IPS DF 4.7 (cell line): ENCODE results near the gene RAB40C.

ENCODE experiments used
- DNase-seq: peaks from one replicate; pipeline ENCODE4 v3.0.0-alpha.2; 2013; ENCODE audit warnings: low spot score; ENCODE audit errors: extremely low read depth

The RAB40C gene, protein sequence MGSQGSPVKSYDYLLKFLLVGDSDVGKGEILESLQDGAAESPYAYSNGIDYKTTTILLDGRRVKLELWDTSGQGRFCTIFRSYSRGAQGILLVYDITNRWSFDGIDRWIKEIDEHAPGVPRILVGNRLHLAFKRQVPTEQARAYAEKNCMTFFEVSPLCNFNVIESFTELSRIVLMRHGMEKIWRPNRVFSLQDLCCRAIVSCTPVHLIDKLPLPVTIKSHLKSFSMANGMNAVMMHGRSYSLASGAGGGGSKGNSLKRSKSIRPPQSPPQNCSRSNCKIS

DNA sequence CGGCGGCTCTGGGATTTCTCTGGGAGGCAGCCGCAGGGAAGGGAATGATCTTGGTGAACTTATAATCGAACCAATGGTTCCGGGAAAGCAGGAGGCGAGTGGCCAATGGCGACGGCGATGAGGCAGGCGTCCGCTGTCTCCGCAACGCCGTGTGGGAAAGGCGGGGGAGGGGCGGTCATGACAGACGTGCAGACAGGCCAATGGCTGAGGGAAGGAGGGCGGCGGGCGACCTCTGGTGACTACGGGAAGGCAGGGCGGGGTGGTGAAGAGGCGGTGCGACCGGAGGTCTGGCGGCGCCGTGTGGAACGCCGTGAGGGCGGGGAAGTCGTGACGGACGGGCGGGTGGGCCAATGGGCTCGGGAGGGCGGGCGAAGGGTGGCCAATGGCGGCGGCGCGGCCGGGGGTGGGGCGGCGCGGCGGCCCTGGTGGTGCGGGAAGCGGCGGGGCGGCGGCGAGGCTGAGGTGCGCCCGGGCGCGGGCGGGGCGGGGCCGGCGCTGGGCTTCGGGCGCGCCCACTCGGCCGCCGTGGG lies at the start of gene RAB40C:
RAB40C (plus strand) TSS at position 409 of the 530 bp plus-strand sequence. CDS start 226 bp downstream, outside the sequence.
- no peak for DNase-seq

- DNase-seq, result no peak
Observed at GRCh38 chr16:540645-541340, 49.1 kb upstream of the RAB40C start.

GRCh38 chr16:543301-544164 lies 46.3 kb upstream of the RAB40C start:
- DNase-seq, result no peak

DNA sequence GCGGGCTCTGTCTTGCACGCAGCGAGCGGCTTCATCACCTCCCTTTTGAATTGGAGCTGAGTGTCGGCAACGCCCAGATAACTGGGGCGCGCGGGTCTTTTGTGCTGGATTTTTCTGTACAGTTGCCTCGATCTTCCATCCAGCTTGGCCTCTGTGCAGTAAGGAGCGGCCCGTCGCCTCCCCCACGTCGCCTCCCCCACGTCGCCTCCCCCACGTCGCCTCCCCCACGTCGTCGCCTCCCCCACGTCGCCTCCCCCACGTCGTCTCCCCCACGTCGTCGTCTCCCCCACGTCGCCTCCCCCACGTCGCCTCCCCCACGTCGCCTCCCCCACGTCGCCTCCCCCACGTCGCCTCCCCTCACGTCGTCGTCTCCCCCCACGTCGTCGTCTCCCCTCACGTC lies 45.3 kb upstream of the RAB40C start:
- no peak for DNase-seq

DNA sequence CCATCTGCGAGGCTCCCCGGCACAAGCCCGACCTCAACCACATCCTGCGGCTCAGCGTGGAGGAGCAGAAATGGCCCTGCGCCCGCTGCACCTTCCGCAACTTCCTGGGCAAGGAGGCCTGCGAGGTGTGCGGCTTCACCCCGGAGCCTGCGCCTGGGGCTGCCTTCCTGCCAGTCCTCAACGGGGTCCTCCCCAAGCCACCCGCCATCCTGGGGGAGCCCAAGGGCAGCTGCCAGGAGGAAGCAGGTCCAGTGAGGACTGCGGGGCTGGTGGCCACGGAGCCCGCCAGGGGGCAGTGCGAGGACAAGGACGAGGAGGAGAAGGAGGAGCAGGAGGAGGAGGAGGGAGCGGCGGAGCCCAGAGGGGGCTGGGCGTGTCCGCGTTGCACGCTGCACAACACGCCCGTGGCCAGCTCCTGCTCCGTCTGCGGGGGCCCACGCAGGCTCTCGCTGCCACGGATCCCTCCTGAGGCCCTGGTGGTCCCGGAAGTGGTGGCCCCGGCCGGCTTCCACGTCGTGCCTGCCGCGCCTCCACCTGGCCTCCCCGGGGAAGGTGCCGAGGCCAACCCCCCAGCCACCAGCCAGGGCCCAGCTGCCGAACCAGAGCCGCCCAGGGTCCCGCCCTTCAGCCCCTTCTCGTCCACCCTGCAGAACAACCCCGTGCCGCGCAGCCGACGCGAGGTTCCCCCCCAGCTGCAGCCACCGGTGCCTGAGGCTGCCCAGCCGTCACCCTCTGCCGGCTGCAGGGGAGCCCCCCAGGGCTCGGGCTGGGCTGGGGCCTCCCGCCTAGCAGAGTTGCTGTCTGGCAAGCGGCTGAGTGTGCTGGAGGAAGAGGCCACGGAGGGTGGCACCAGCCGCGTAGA lies 42.7 kb upstream of the RAB40C start:
- DNase-seq, result no peak

DNA sequence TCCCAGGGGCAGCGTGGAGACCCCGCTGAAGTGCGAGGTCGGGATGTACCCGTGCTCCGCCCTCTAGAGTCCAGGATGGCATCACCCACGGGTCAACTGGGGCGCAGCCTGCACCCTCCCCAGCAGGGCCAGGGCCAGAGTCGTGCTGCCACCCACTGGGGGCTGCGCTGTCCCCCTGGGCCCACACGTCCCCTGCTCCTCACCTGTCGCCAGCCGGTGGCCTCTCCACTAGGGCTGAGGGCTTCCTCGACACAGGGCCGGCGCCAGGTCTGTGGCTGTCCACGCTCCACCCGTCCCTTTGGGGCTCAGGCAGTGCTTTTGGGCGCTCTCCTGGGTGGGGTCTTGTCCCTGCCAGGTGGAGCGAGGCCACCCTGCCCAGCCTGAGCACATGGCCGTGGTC lies 41.3 kb upstream of the RAB40C start:
- no peak for DNase-seq

DNA sequence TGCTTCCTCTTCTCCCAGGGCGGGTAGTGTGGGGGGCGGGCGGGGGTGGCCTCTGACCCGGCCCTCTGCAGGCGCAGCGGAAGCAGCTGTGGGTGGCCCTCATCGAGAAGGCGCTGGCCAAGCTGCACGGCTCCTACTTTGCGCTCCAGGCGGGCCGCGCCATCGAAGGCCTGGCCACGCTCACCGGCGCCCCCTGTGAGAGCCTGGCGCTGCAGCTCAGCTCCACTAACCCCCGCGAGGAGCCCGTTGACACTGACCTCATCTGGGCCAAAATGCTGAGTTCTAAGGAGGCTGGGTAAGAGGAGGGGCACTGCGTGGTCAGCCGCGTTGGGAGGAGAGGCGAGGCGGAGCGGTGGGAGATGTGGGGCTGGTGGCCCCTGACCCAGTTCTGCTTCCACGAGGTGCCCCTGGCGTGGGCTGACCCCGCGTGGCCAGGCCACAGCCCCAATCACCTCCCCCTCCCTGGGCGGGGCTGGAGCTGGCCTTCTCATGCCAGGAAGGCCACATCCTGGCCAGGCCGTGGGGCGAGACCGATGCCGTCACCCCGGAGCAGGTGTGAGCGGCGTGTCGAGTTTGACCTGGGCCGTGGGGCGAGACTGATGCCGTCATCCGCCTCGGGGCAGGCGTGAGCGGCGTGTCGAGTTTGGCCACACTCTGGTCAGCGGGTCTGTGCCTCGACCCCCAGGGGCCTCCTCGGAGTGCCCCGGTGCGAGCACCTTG lies 40.2 kb upstream of the RAB40C start:
- no peak for DNase-seq

- no peak for DNase-seq
Observed at GRCh38 chr16:551210-551609, 38.7 kb upstream of the RAB40C start.

DNA sequence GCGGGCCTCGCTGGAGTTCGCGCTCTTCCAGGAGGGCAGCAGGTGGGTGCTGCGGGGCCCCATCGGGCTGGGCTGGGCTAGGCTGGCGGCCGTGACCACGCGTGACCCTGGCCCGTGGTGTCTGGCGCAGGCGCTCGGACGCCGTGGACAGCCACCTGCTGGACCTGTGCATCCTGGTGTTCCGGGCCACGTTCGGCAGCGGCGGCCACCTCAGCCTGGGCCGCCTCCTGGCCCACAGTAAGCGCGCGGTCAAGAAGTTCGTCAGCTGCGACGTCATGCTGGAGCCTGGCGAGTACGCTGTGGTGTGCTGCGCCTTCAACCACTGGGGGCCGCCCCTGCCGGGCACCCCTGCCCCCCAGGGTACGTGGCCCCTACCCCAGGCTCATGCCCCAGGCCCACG lies 37.7 kb upstream of the RAB40C start:
- no peak for DNase-seq

GRCh38 chr16:553601-554296 lies 36.1 kb upstream of the RAB40C start:
- DNase-seq, result no peak

GRCh38 chr16:554297-554621 lies 35.6 kb upstream of the RAB40C start:
- DNase-seq, result no peak

- no peak for DNase-seq
Observed at GRCh38 chr16:554640-555365, 35.1 kb upstream of the RAB40C start.

GRCh38 chr16:555528-556473 lies 34.1 kb upstream of the RAB40C start:
- DNase-seq, result no peak

- no peak for DNase-seq
Observed at GRCh38 chr16:556474-557173, 33.2 kb upstream of the RAB40C start.

DNA sequence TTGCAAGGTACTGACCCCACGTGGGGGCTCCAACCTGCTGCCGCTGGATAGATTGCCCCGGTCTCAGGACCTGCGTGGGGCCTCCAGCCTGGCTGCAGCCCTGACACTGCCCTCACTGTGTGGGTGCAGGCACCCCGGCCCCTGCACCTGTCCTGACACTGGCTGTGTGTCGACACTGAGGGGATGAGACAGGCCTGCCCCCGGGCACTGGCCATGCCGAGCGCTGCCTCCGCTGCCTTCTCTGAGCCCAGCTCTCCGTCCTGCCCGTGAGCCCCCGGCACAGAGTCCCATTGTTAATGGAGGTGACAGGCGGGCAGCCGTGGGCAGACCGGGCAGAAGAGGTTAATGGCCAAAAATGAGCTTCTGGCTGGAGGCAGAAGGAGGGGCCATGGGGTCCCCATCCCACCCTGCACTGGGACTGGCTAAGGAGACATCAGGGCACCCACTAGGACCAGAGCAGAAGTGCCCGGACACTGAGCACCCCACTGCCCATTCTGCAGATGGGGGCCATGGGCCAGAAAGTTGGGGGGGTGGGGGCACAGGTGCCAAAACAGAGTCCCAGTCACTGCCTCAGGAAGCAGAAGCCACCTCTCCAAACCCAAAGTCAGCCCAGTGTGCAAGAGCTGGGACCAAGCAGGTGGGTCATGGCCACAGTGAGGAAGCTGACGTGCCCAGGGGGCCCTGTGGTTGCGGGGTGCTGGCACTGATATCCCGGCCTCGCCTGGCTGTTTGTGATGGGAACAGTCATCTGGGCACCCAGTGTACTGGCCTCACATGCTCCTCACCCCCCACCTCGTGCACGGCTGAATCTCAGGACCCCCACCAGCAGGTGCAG lies 32.2 kb upstream of the RAB40C start:
- DNase-seq, result no peak

DNA sequence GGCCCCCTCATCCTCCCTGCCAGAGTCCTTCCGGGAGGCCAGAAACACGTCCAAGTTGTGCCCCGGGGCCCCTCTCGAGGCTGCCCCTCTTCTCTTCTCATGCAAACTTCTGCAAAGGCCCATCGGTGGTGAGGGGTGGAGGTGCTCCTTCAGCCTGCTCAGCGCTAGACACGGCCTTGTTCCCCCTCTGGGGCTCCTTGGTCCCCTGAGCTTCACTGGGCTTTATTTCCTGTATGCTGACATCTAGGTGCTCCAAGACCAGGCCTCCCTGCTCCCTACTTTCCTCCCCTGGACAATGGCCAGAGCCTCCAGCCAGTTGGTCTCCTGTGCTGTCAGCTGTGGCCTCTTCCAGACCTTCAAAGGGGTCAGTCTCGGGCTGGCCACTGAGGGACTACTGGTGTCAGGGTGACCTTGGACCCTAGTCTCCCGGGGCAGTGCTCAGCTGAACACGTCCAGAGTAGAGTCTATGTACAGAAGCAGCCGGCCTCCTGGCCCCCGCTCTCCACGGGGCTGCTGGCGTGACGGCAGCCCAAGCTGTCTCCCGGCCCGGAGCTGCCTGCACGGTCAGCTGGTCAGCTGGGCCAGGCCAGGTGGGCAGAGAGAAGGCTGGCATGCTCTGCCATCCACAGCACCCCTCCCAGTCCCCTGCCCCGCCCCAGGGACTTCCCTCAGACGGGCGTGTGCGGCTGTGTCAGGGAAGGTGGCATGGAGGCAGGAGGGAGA lies 31.4 kb upstream of the RAB40C start:
- no peak for DNase-seq
